Measurements from ENCODE around the gene EGLN2. TPM values are rescaled to one million over a fixed set of nuclear protein-coding genes. Genes with fewer than 3 reads are reported as not detected.

The EGLN2 gene
- total RNA-seq, 1 experiment from 2014 or later, result 58.6 TPM

GRCh38 chr19:40803857-40804782, 5.1 kb downstream of the EGLN2 start:
- H3K9me2 ChIP-seq (ENCODE audit: insufficient read depth), result no peaks in the 10 kb centered on the region
- no peak overlapping the region for H3K9ac ChIP-seq (ENCODE audit: low read length)
- peaks cover 87% of the 10 kb centered on the region for H3K79me2 ChIP-seq (ENCODE audit: insufficient read depth, low read length)
- CTCF ChIA-PET, result no interaction called here
- H3K36me3 ChIP-seq (ENCODE audit: control insufficient read depth in 1 of 2, insufficient read depth in 2 of 2, low read length in 2 of 2), result peaks cover 17 to 33% of the 10 kb centered on the region in 2 experiments; a peak in 3 of 4 replicates
- H3K4me3 ChIP-seq (replicated peaks in 1 of 2; ENCODE audit: low read depth in 1 of 2, low read length in 2 of 2), result no peak overlapping the region
- 0 out of 2 replicates have a peak overlapping the region, but pooled peaks have one; percentile 10 for H3K4me2 ChIP-seq (ENCODE audit: low read length)
- ATAC-seq (no peak), DNase-seq (ENCODE audit: low read depth, low spot score) (no peak)
- POLR2A ChIA-PET, result no interaction called here
- no TSS peak for BruUV-seq (replicated peaks)
- RAD21 ChIA-PET (ENCODE audit: low non-redundant PET in 1 of 2, low total read pairs in 2 of 2, uncharacterized antibody in 2 of 2, unreplicated experiment in 2 of 2), result no interaction called here
- H3K4me1 ChIP-seq (ENCODE audit: control insufficient read depth in 1 of 2, insufficient read depth in 2 of 2, low read length in 2 of 2), result peaks cover 13 to 61% of the 10 kb centered on the region in 2 experiments; a peak in 3 of 4 replicates
- H4K20me1 ChIP-seq (ENCODE audit: insufficient read depth), result peaks cover 4% of the 10 kb centered on the region; the same call in 1 of the 2 replicates
- intact Hi-C loops (cut with micrococcal nuclease), result no loop called here
- no peak for TF ChIP-seq SRF (IDR thresholded peaks at IDR 0.05; ENCODE audit: low read depth)
- H2AFZ ChIP-seq (ENCODE audit: low read depth, low read length, poor library complexity, severe bottlenecking), result no peak overlapping the region
- H3K27me3 ChIP-seq (ENCODE audit: insufficient read depth, low read length), result no peaks in the 10 kb centered on the region
- H3K27ac ChIP-seq (ENCODE audit: low read depth, low read length), result peak overlapping the region; percentile 33; the same call in 1 of the 2 replicates
- H3K9me3 ChIP-seq (ENCODE audit: control insufficient read depth in 1 of 2, insufficient read depth in 1 of 2, low read depth in 1 of 2, low read length in 2 of 2), result no peaks in the 10 kb centered on the region

GRCh38 chr19:40804783-40805242, 5.8 kb downstream of the EGLN2 start:
- Histone ChIP-seq H3K4me2 (ENCODE audit: low read length) (no peak overlapping the region), H3K9me2 (ENCODE audit: insufficient read depth) (no peaks in the 10 kb centered on the region), H3K79me2 (ENCODE audit: insufficient read depth, low read length) (peaks cover 82% of the 10 kb centered on the region), H3K9me3 (ENCODE audit: control insufficient read depth in 1 of 2, insufficient read depth in 1 of 2, low read depth in 1 of 2, low read length in 2 of 2) (no peaks in the 10 kb centered on the region), H3K36me3 (ENCODE audit: control insufficient read depth in 1 of 2, insufficient read depth in 2 of 2, low read length in 2 of 2) (peaks cover 17 to 33% of the 10 kb centered on the region in 2 experiments; a peak in 3 of 4 replicates), H3K27ac (ENCODE audit: low read depth, low read length) (no peak overlapping the region), H2AFZ (ENCODE audit: low read depth, low read length, poor library complexity, severe bottlenecking) (no peak overlapping the region), H3K9ac (ENCODE audit: low read length) (no peak overlapping the region), H3K4me1 (ENCODE audit: control insufficient read depth in 1 of 2, insufficient read depth in 2 of 2, low read length in 2 of 2) (peaks cover 13 to 61% of the 10 kb centered on the region in 2 experiments; a peak in 3 of 4 replicates), H4K20me1 (ENCODE audit: insufficient read depth) (peaks cover 4% of the 10 kb centered on the region; the same call in 1 of the 2 replicates), H3K4me3 (replicated peaks in 1 of 2; ENCODE audit: low read depth in 1 of 2, low read length in 2 of 2) (no peak overlapping the region), H3K27me3 (ENCODE audit: insufficient read depth, low read length) (no peaks in the 10 kb centered on the region)
- TF ChIP-seq CTCF (IDR thresholded peaks at IDR 0.05 in 2 of 3, conservative IDR thresholded peaks at IDR 0.05 in 1 of 3; ENCODE audit: borderline replicate concordance in 1 of 3, insufficient read depth in 1 of 3, low read depth in 2 of 3, low read length in 2 of 3), result peak in 2 of 3 experiments; percentile 5 to 16; a peak in 1 of 6 replicates
- TF ChIP-seq SP1 (IDR thresholded peaks at IDR 0.05; ENCODE audit: low read depth), result no peak
- no peak for TF ChIP-seq YY1 (IDR thresholded peaks at IDR 0.05; ENCODE audit: extremely low read depth, insufficient replicate concordance, low read depth, low read length)
- TF ChIP-seq SRF (IDR thresholded peaks at IDR 0.05; ENCODE audit: low read depth), result no peak
- TF ChIP-seq RAD21 (IDR thresholded peaks at IDR 0.05; ENCODE audit: low read depth), result no peak
- intact Hi-C loops (cut with micrococcal nuclease), result no loop called here
- DNase-seq (ENCODE audit: low read depth, low spot score), result no peak
- no TSS peak for BruUV-seq (replicated peaks)
- no peak for ATAC-seq
- RAD21 ChIA-PET (ENCODE audit: low non-redundant PET in 1 of 2, low total read pairs in 2 of 2, uncharacterized antibody in 2 of 2, unreplicated experiment in 2 of 2), result no interaction called here
- POLR2A ChIA-PET, result no interaction called here
- CTCF ChIA-PET, result interaction anchor here (0.7 kb wide), 1 partner anchor 28 kb away, joined by 3 read pairs; no protein-coding TSS in a partner anchor

All from HCT116 (cell line).